SJCRH30 (cell line): ENCODE data around the gene MPDZ. TPM values are rescaled to one million over a fixed set of nuclear protein-coding genes. Genes with fewer than 3 reads are reported as not detected.
"Not testable (repeated sequence)": the region's sequence is repeated elsewhere in the genome, so short reads cannot be mapped to it uniquely, and the experiment has no call there.

Experiments
- DNase-seq, 2 experiments: peaks; one replicate each; pipeline ENCODE4 v3.0.0-alpha.2; 2015 to 2020
- H3K27ac ChIP-seq: fragments of 250-450 bp; sonication (Bioruptor Pico); 2 replicates; pipeline ENCODE4 v1.5.1; 2020; ENCODE audit warnings: mild to moderate bottlenecking, moderate library complexity
- H3K27me3 ChIP-seq: fragments of 250-450 bp; sonication (Bioruptor Pico); 2 replicates; pipeline ENCODE4 v1.5.1; 2020; ENCODE audit warnings: mild to moderate bottlenecking, moderate library complexity
- H3K36me3 ChIP-seq: fragments of 250-450 bp; sonication (Bioruptor Pico); 2 replicates; pipeline ENCODE4 v1.5.1; 2020; ENCODE audit warnings: mild to moderate bottlenecking, moderate library complexity
- H3K4me1 ChIP-seq: fragments of 250-450 bp; sonication (Bioruptor Pico); 2 replicates; pipeline ENCODE4 v1.5.1; 2020; ENCODE audit warnings: mild to moderate bottlenecking, moderate library complexity
- H3K4me3 ChIP-seq: fragments of 250-450 bp; sonication (Bioruptor Pico); 2 replicates; pipeline ENCODE4 v1.5.1; 2020; ENCODE audit warnings: mild to moderate bottlenecking, moderate library complexity
- H3K9me3 ChIP-seq: fragments of 250-450 bp; sonication (Bioruptor Pico); replicated peaks from 2 replicates; pipeline ENCODE4 v1.5.1; 2020; ENCODE audit warnings: mild to moderate bottlenecking, moderate library complexity
- total RNA-seq: library from RNA; depleted of rRNA; stranded (reverse); fragments of >200 nt; shearing (Covaris generic); gene quantifications from 2 replicates; pipeline ENCODE4 v1.2.3, GENCODE V29; 2014

The MPDZ gene
- total RNA-seq, 1 experiment from 2014 or later: 39.6 TPM

GRCh38 chr9:13224366-13224765 lies 55.1 kb downstream of the MPDZ start:
- Histone ChIP-seq H3K4me1 (no peaks in the 10 kb centered on the region), H3K27me3 (no peaks in the 10 kb centered on the region), H3K27ac (no peak overlapping the region), H3K36me3 (peaks cover 14% of the 10 kb centered on the region; the same call in 1 of the 2 replicates), H3K9me3 (no peaks in the 10 kb centered on the region), H3K4me3 (no peak overlapping the region)
- no peak for DNase-seq

GRCh38 chr9:13222733-13223132 lies 56.8 kb downstream of the MPDZ start:
- H3K36me3 ChIP-seq: peaks cover 17% of the 10 kb centered on the region
- H3K9me3 ChIP-seq, DNase-seq, H3K27ac ChIP-seq, H3K4me3 ChIP-seq, H3K4me1 ChIP-seq, H3K27me3 ChIP-seq: not testable (repeated sequence)

- DNase-seq: no peak
- no peak overlapping the region for H3K4me3 ChIP-seq
- no peak overlapping the region for H3K27ac ChIP-seq
- peaks cover 19% of the 10 kb centered on the region for H3K36me3 ChIP-seq
- H3K27me3 ChIP-seq: no peaks in the 10 kb centered on the region
- H3K4me1 ChIP-seq: no peaks in the 10 kb centered on the region
- no peaks in the 10 kb centered on the region for H3K9me3 ChIP-seq
Measured at GRCh38 chr9:13221741-13222140, 57.8 kb downstream of the MPDZ start.

GRCh38 chr9:13220837-13221236 lies 58.7 kb downstream of the MPDZ start:
- H3K27me3 ChIP-seq: no peaks in the 10 kb centered on the region
- no peaks in the 10 kb centered on the region for H3K4me1 ChIP-seq
- peaks cover 23% of the 10 kb centered on the region for H3K36me3 ChIP-seq
- no peak overlapping the region for H3K27ac ChIP-seq
- no peak for DNase-seq
- H3K4me3 ChIP-seq: no peak overlapping the region
- no peaks in the 10 kb centered on the region for H3K9me3 ChIP-seq

GRCh38 chr9:13215791-13216554 lies 63.5 kb downstream of the MPDZ start:
- no peaks in the 10 kb centered on the region for H3K27me3 ChIP-seq
- H3K4me3 ChIP-seq: no peak overlapping the region
- peaks cover 25% of the 10 kb centered on the region for H3K36me3 ChIP-seq
- H3K9me3 ChIP-seq: no peaks in the 10 kb centered on the region
- no peak for DNase-seq
- no peak overlapping the region for H3K27ac ChIP-seq
- no peaks in the 10 kb centered on the region for H3K4me1 ChIP-seq

GRCh38 chr9:13213998-13214397 lies 65.5 kb downstream of the MPDZ start:
- Histone ChIP-seq H3K36me3 (peaks cover 25% of the 10 kb centered on the region), H3K27me3 (no peaks in the 10 kb centered on the region), H3K9me3 (no peaks in the 10 kb centered on the region), H3K4me3 (no peak overlapping the region), H3K27ac (no peak overlapping the region), H3K4me1 (no peaks in the 10 kb centered on the region)
- DNase-seq: no peak

GRCh38 chr9:13213337-13213736 lies 66.2 kb downstream of the MPDZ start:
- Histone ChIP-seq H3K27me3 (no peaks in the 10 kb centered on the region), H3K4me3 (no peak overlapping the region), H3K36me3 (peaks cover 25% of the 10 kb centered on the region), H3K9me3 (no peaks in the 10 kb centered on the region), H3K4me1 (no peaks in the 10 kb centered on the region), H3K27ac (no peak overlapping the region)
- DNase-seq: peak in 1 of 2 experiments; percentile 34

GRCh38 chr9:13210306-13210705 lies 69.2 kb downstream of the MPDZ start:
- Histone ChIP-seq H3K27me3 (no peaks in the 10 kb centered on the region), H3K4me3 (no peak overlapping the region), H3K27ac (no peak overlapping the region), H3K36me3 (peaks cover 19% of the 10 kb centered on the region), H3K9me3 (no peaks in the 10 kb centered on the region), H3K4me1 (no peaks in the 10 kb centered on the region)
- no peak for DNase-seq

GRCh38 chr9:13209498-13209897 lies 70.0 kb downstream of the MPDZ start:
- Histone ChIP-seq H3K27ac (no peak overlapping the region), H3K4me1 (no peaks in the 10 kb centered on the region), H3K36me3 (peaks cover 21% of the 10 kb centered on the region), H3K9me3 (no peaks in the 10 kb centered on the region), H3K4me3 (no peak overlapping the region), H3K27me3 (no peaks in the 10 kb centered on the region)
- DNase-seq: no peak

GRCh38 chr9:13205824-13206223 lies 73.7 kb downstream of the MPDZ start:
- Histone ChIP-seq H3K27ac (no peak overlapping the region), H3K4me1 (no peaks in the 10 kb centered on the region), H3K9me3 (no peaks in the 10 kb centered on the region), H3K27me3 (no peaks in the 10 kb centered on the region), H3K36me3 (peaks cover 34% of the 10 kb centered on the region), H3K4me3 (no peak overlapping the region)
- DNase-seq: no peak

GRCh38 chr9:13190040-13190439 lies 89.5 kb downstream of the MPDZ start:
- DNase-seq: peak in 1 of 2 experiments; percentile 6
- Histone ChIP-seq H3K27ac (peak overlapping the region; percentile 39; the same call in 1 of the 2 replicates), H3K9me3 (no peaks in the 10 kb centered on the region), H3K4me3 (no peak overlapping the region), H3K27me3 (no peaks in the 10 kb centered on the region), H3K36me3 (peaks cover 41% of the 10 kb centered on the region), H3K4me1 (peaks cover 37% of the 10 kb centered on the region)

GRCh38 chr9:13189362-13189761 lies 90.1 kb downstream of the MPDZ start:
- no peak overlapping the region for H3K4me3 ChIP-seq
- H3K36me3 ChIP-seq: peaks cover 41% of the 10 kb centered on the region
- H3K9me3 ChIP-seq: no peaks in the 10 kb centered on the region
- H3K4me1 ChIP-seq: peaks cover 37% of the 10 kb centered on the region
- no peaks in the 10 kb centered on the region for H3K27me3 ChIP-seq
- DNase-seq: peak; percentile 41 to 67
- peak overlapping the region; percentile 39 for H3K27ac ChIP-seq

GRCh38 chr9:13186774-13187173 lies 92.7 kb downstream of the MPDZ start:
- Histone ChIP-seq H3K27ac (peak overlapping the region; percentile 83), H3K4me3 (no peak overlapping the region; the same call in 1 of the 2 replicates)

GRCh38 chr9:13186091-13186490 lies 93.4 kb downstream of the MPDZ start:
- no peak overlapping the region for H3K4me3 ChIP-seq
- DNase-seq: peak; percentile 57 to 71
- peaks cover 45% of the 10 kb centered on the region for H3K4me1 ChIP-seq
- no peaks in the 10 kb centered on the region for H3K27me3 ChIP-seq
- peaks cover 22% of the 10 kb centered on the region for H3K36me3 ChIP-seq
- no peaks in the 10 kb centered on the region for H3K9me3 ChIP-seq
- peak overlapping the region; percentile 83 for H3K27ac ChIP-seq

More at GRCh38 chr9:13186774-13187173, 92.7 kb downstream of the MPDZ start:
- Histone ChIP-seq H3K4me1 (peaks cover 39% of the 10 kb centered on the region), H3K9me3 (no peaks in the 10 kb centered on the region), H3K36me3 (peaks cover 28% of the 10 kb centered on the region), H3K27me3 (no peaks in the 10 kb centered on the region)
- DNase-seq: no peak

GRCh38 chr9:13181652-13182051 lies 97.8 kb downstream of the MPDZ start:
- Histone ChIP-seq H3K9me3 (no peaks in the 10 kb centered on the region), H3K36me3 (peaks cover 27% of the 10 kb centered on the region), H3K4me1 (peaks cover 28% of the 10 kb centered on the region), H3K27ac (peak overlapping the region; percentile 42; the same call in 1 of the 2 replicates), H3K27me3 (no peaks in the 10 kb centered on the region), H3K4me3 (no peak overlapping the region)
- DNase-seq: peak; percentile 82 to 86

- no peaks in the 10 kb centered on the region for H3K9me3 ChIP-seq
- H3K27ac ChIP-seq: no peak overlapping the region
- H3K36me3 ChIP-seq: peaks cover 27% of the 10 kb centered on the region
- no peak for DNase-seq
- H3K27me3 ChIP-seq: no peaks in the 10 kb centered on the region
- peaks cover 15% of the 10 kb centered on the region for H3K4me1 ChIP-seq
- no peak overlapping the region for H3K4me3 ChIP-seq
Measured at GRCh38 chr9:13179257-13179656, 100.2 kb downstream of the MPDZ start.
